A549 treated with dexamethasone at 1 μM for 4 hours (cell line): Measurements from ENCODE around the gene OR6V1. TPM values are rescaled to one million over a fixed set of nuclear protein-coding genes. Genes with fewer than 3 reads are reported as not detected.

Experiments
- total RNA-seq: library from RNA; stranded (reverse); fragments of 200-300 nt; extraction: Qiagen RNA extraction; gene quantifications from 5 replicates; pipeline ENCODE4 v1.2.3, GENCODE V29; 2022

The OR6V1 gene
- not detected in 5 replicates for total RNA-seq

GRCh38 chr7:143052041-143052440 is at the start of gene OR6V1:
Gene OR6V1 (plus strand): TSS chr7:143052341. CDS start chr7:143052341, 0 bp downstream.

GRCh38 chr7:143027032-143027431 is 25.1 kb upstream of the OR6V1 start, which contains the start of gene OR9A2:
Gene OR9A2 (minus strand): TSS chr7:143027132. CDS start chr7:143027132, 0 bp downstream.

Other genes with a start within 250 kb of the OR6V1 start
- gene EPHB6, start 197.3 kb upstream of the OR6V1 start, total RNA-seq, result 0.20 to 0.84 TPM (median 0.77 TPM) in 5 replicates
- not detected in 5 replicates for gene TRPV6, start 166.6 kb upstream of the OR6V1 start, total RNA-seq
- gene TRPV5, start 118.6 kb upstream of the OR6V1 start, total RNA-seq, result not detected in 5 replicates
- gene LLCFC1, start 112.9 kb upstream of the OR6V1 start, total RNA-seq, result not detected in 5 replicates
- 0.05 TPM in 1 of 5 replicates, not detected in the others for gene KEL, start 90.0 kb upstream of the OR6V1 start, total RNA-seq
- not detected in 5 replicates for gene OR9A2, start 25.2 kb upstream of the OR6V1 start, total RNA-seq
- 0.19 to 0.32 TPM (median 0.23 TPM) in 3 of 5 replicates, not detected in the others for gene PIP, start 79.7 kb downstream of the OR6V1 start, total RNA-seq
- gene TAS2R39, start 131.1 kb downstream of the OR6V1 start, total RNA-seq, result not detected in 5 replicates
- not detected in 5 replicates for gene TAS2R40, start 169.7 kb downstream of the OR6V1 start, total RNA-seq
- gene GSTK1, start 211.1 kb downstream of the OR6V1 start, total RNA-seq, result 112 to 119 TPM (median 113 TPM) in 5 replicates
- gene TMEM139, start 232.6 kb downstream of the OR6V1 start, total RNA-seq, result 0.63 to 1.0 TPM (median 0.67 TPM) in 5 replicates
- 20.7 to 24.6 TPM (median 21.4 TPM) in 5 replicates for gene CASP2, start 236.0 kb downstream of the OR6V1 start, total RNA-seq